HG03342 (cell line): ENCODE measurements around the gene KIAA0930.
"Not testable (repeated sequence)": the region's sequence is repeated elsewhere in the genome, so short reads cannot be mapped to it uniquely, and the experiment has no call there.

Source experiments
- ATAC-seq: cut with Tn5 transposase; IDR thresholded peaks from one replicate; pipeline ENCODE4 v1.9.1; 2021; ENCODE audit warnings: mild to moderate bottlenecking, moderate library complexity; ENCODE audit not compliant: unreplicated experiment

The KIAA0930 gene

GRCh38 chr22:45263463-45264269 lies 23.0 kb upstream of the KIAA0930 start:
- peak; percentile 76 for ATAC-seq

- ATAC-seq: peak; percentile 36
Measured at GRCh38 chr22:45262931-45263462, 22.3 kb upstream of the KIAA0930 start.

DNA sequence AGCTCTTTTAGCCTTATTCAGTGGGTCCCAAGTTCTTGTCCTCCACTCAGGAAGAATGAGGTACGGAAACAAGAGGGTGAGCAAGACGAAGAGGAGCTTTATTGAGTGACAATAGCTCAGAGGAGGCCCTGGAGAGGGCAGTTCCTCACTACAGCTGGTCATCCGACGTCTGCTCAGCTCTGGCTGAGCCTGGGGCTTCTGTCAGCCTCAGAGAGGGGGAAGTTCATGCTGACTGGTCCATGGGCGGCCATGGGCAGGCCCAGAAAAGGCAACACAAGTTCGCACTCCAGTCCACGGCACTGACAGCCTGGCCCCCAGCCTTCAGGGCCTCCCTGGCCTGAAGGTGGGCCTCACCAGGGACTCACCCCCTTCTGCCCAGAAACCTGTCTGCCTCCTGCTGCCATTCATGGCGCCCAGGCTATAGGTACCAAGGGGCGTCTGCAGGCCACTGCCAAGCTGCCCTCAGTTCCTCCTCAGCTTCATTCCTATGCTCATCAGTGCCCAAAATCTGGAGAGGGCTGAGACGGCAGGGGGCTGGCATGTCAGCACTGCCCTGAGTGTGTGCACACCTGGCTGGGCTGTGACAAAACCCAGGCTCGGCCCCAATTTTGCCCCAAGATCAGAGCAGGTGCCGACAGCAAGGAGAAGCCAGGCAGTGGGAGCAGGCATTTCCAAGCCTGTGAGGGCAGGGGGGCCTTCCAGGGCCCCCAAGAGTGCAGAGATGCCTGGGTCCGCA lies 21.7 kb upstream of the KIAA0930 start:
- no peak for ATAC-seq

- no peak for ATAC-seq
Measured at GRCh38 chr22:45261407-45262088, 20.9 kb upstream of the KIAA0930 start.

DNA sequence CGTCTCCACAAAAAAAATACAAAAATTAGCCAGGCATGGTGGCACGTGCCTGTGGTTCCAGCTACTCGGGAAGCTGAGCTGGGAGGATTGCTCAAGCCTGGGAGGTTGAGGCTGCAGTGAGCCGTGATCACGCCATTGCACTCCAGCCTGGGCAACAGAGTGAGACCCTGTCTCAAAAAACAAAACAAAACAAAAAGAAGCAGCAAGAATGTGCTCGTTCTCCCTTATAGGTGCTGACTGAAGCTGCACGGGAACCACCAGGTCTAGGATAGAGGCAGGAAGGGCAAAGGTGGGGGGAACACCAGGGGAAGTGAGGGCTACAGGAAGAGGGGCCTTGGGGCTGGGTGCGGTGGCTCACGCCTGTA lies 19.7 kb upstream of the KIAA0930 start:
- not testable (repeated sequence) for ATAC-seq

DNA sequence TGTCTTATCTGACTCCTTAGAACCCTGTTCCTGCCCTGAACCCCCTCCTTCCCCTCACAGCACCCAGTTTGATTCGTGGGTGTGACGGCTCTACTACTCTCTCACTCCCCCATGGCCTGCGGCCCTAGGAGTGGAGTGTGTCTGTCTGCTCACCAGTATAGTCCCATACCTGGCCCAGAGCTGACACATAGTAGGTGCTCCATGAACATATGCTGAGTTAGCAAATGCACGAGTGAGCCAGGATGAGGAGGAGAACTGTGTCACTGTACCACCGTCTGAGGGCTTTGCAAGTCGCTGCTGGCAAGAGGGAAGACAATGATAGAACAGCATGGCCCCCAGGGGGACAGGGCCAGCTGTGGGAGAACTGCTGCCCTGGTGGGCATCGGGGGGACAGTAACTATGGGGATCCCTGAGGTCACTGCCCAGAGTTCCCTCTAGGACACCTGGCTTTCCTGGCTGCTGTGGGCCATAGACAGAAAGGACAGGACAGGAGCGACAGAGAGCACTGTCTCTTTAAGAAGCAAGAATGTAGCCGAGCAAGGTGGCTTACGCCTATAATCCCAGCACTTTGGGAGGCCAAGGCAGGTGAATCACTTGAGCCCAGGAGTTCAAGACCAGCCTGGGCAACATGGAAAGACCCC lies 19.2 kb upstream of the KIAA0930 start:
- ATAC-seq: no peak

GRCh38 chr22:45257941-45258340 lies 17.2 kb upstream of the KIAA0930 start:
- not testable (repeated sequence) for ATAC-seq

GRCh38 chr22:45254789-45255278 lies 14.1 kb upstream of the KIAA0930 start:
- ATAC-seq: peak; percentile 56

DNA sequence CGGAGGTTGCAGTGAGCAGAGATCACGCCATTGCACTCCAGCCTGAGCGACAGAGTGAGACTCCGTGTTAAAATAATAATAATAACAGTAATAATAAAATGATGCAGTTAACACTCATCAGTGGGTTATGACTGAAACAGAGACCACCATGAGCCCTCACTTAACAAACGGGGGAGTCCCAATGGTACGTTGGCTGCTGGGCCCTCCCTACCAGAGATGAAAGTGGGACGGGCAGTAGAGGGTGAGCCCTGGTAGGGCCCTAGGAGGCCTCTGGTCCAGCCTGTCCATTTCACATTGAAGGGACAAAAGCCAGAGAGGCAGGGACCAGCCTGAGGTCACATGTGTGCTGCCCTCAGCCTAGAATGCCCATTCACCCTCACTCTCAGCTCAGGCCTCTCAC lies 13.7 kb upstream of the KIAA0930 start:
- ATAC-seq: no peak

DNA sequence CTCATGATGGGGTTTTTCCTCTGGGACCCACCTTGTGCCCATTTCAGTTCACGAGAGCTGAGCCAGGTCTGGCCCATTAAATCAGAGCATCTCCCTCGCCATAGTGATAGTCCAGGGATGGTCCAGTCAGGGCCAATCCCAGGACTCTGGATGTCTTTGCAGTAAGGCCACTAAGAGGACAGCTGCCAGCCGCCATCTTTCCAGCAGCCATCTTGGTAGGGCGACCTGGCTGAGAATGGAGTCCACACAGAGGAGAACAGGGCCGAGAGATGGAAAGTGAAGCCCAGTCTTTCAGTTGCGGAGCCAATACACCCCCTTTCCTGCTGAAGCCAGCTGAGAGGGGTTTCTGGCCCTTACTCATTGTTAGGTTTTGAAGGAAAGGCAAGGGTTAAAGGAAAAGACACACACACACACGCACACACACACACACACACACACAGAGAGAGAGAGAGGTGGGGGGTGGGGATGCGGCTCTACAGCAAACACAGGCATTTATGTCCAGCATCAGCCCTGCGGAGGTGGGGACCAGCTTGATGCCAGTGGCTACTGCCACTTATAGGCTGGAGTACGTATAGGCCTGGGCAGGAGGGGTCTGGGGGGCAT lies 12.4 kb upstream of the KIAA0930 start:
- ATAC-seq: no peak

GRCh38 chr22:45251825-45252224 lies 11.1 kb upstream of the KIAA0930 start:
- no peak for ATAC-seq

GRCh38 chr22:45248832-45249561 lies 8.3 kb upstream of the KIAA0930 start:
- peak; percentile 67 for ATAC-seq

DNA sequence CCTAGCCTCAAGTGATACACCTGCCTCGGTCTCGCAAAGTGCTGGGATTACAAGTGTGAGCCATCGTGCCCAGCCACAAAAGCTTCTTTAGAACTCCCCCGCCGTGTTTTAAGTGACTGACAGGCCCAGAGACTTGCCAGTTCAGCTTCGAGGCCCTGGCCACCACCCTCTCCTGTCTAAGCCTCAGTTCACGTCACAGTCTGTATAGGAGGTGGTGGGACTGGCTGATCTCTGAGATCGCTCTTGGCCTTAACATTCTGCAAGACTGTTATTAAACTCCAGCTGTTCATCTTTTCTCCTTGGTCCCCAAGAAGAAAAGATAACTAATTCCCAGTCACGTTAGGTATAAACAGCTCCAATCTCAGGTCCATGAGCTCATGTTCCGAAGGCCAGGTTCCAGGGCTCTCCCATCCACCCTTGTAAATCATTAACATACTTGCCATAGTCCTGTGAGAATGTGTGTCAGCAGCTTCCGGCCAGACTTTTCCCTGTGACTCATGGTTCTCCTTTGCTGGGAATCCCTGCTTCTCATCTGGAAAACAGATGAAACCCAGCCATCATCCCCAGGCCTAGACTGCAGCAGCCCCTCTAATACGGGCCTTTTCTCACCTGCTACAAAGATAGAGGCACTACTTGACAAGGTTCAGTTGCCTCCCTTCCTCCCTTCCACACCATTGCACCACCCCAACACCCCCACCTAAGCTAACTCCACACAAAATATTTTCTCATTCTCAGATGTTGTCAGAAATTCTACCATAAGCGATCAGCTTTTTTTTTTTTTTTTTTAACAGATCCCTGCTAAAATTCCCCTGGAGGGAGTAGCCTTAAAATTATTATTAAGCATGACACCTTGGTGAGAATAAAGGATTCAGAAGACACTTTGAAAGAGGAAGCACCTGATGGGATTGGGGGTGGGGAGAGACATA lies 5.6 kb upstream of the KIAA0930 start:
- no peak for ATAC-seq

DNA sequence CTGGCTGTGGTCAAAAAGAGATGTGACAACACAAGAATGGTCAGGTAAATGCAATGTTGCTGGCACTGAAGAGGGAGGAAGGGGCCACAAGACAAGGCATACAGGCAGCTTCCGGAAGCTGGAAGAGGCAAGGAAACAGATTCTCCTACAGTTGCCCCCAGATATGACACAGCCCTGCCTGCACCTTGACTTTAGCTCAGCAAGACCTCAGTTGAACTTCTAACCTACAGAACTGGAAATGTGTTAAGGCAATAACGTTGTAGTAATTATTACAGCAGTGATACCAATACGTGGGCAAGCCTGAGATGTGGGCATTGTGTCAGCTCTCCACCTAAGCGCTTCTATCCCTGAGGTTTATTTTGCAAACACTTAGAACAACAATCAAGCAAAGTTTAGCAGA lies 4.2 kb upstream of the KIAA0930 start:
- no peak for ATAC-seq

GRCh38 chr22:45242778-45243191 lies 2.1 kb upstream of the KIAA0930 start:
- no peak for ATAC-seq

DNA sequence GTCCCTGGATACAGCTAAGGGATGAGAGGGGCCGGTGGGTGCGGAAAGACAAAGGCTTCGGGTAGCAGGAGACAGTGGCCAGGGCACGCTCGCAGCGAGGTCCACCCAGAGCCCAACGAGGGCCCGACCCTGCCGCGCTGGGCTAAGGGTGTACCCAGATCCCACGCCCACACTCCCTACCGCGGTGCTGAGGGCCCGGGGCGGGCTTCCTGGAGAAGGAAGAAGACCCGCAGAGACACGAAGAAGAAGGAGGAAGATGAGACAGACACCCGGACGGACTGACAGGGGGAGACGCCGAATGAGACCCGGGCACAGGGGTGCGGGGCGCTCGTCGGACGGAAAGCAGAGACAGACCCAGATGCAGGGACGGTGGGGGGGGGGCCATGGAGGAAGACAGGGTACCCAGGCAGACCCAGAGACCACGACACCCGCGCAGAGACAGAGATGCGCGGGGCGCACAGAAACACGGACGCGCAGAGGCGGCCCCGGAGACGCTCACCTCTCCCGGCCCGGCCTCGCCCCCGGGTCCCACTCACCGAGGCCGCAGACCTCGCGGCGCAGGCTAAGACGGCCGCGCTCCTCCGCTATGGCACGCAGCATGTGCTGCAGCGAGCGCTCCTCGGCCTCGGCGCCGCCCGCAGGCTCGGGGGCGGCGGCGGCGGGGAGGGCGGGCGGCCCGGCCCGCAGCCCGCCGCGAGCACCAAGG lies 437 bp downstream of the KIAA0930 start:
- ATAC-seq: no peak

DNA sequence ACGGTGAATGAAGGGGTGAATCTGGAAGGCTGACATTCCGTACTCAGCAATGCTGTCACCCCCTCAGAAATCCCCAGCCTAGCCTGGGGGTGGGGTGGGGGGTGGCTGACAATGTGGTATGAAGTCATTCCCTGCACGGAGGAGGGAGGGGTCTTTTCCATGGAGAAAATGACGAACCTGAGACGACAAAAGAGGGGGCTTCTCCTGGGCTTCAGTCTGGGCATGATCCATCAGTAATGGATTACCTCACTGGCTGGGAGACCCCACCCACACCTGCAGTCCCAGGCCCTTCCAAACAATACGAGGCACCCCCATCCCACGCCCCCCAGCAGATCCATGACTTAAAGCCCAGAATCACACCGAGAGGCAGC lies 1.0 kb downstream of the KIAA0930 start:
- no peak for ATAC-seq
